Transverse colon (tissue), 4 donors: ENCODE measurements around the gene PLD6.

Source experiments
- CTCF ChIP-seq, 5 experiments: fragments of 200-600 bp in 3 of 5; fragments of 450-650 bp in 2 of 5; sonication (generic) in 3 of 5; IDR thresholded peaks; 1 replicate in 2 of 5; 2 replicates in 3 of 5; pipeline ENCODE4 v1.5.1; 2016 to 2017; ENCODE audit warnings: antibody characterized with exemption in 5 of 5, inconsistent platforms in 3 of 5, mild to moderate bottlenecking in 2 of 5, moderate library complexity in 1 of 5
- EP300 ChIP-seq: sonication (generic); formaldehyde crosslinking; IDR thresholded peaks from one replicate; pipeline ENCODE4 v1.6.1; 2017; ENCODE audit warnings: antibody characterized with exemption, low read depth
- POLR2A ChIP-seq: fragments of 450-650 bp; IDR thresholded peaks from one replicate; pipeline ENCODE4 v1.6.1; 2016; ENCODE audit warnings: antibody characterized with exemption, mild to moderate bottlenecking, moderate library complexity
- POLR2AphosphoS5 ChIP-seq, 3 donors: sonication (generic); formaldehyde crosslinking; IDR thresholded peaks; one replicate each; pipeline ENCODE4 v1.6.1; 2016; ENCODE audit warnings: antibody characterized with exemption in 3 of 3

GRCh38 chr17:17165666-17166308, 40.3 kb downstream of the PLD6 start:
- TF ChIP-seq POLR2A = no peak
- TF ChIP-seq CTCF (IDR thresholded peaks at IDR 0.05) = no peak
- TF ChIP-seq EP300 = no peak
- no peak for TF ChIP-seq POLR2AphosphoS5 (IDR thresholded peaks at IDR 0.05)
